Gastrocnemius medialis (tissue), 4 donors: ENCODE results near the gene UFD1. TPM values are rescaled to one million over a fixed set of nuclear protein-coding genes. Genes with fewer than 3 reads are reported as not detected.
A peak's percentile ranks its signal among the peaks of the same experiment; 100 is the strongest.

Experiments used
- ATAC-seq, 2 donors: fragments of 150-250 bp; one replicate each; pipeline ENCODE4 v1.9.1; 2016
- DNase-seq, 2 donors: peaks; one replicate each; pipeline ENCODE4 v3.0.0-alpha.2; 2019
- H3K27ac ChIP-seq, 4 donors: fragments of 200-600 bp; sonication (generic); 1 replicate in 1 of 4; 2 replicates in 3 of 4; pipeline ENCODE4 v1.5.1; 2016 to 2018; ENCODE audit warnings: mild to moderate bottlenecking in 2 of 4, moderate library complexity in 1 of 4
- H3K27me3 ChIP-seq, 3 donors: fragments of 200-600 bp; sonication (generic) in 2 of 3; 1 replicate in 1 of 3; 2 replicates in 2 of 3; pipeline versions ENCODE4 v1.5.1 to v1.6.0; 2016 to 2019; ENCODE audit warnings: mild to moderate bottlenecking in 1 of 3, moderate library complexity in 1 of 3
- H3K36me3 ChIP-seq, 2 donors: fragments of 200-600 bp; sonication (generic) in 1 of 2; one replicate each; pipeline ENCODE4 v1.5.1; 2017 to 2018
- H3K4me1 ChIP-seq, 2 donors: fragments of 200-600 bp; sonication (generic) in 1 of 2; one replicate each; pipeline ENCODE4 v1.5.1; 2016 to 2017; ENCODE audit warnings: mild to moderate bottlenecking in 2 of 2
- H3K4me3 ChIP-seq, 4 donors: fragments of 200-600 bp; sonication (generic) in 3 of 4; 1 replicate in 1 of 4; 2 replicates in 3 of 4; pipeline ENCODE4 v1.5.1; 2016 to 2019; ENCODE audit warnings: mild to moderate bottlenecking in 2 of 4
- H3K9me3 ChIP-seq, 3 donors: fragments of 200-600 bp; sonication (generic) in 2 of 3; 1 replicate in 1 of 3; 2 replicates in 2 of 3; pipeline ENCODE4 v1.5.1; 2016 to 2019
- CTCF ChIP-seq, 5 experiments: fragments of 450-650 bp in 3 of 5; fragments of 200-600 bp in 2 of 5; sonication (generic) in 2 of 5; IDR thresholded peaks in 4 of 5; conservative IDR thresholded peaks in 1 of 5; 1 replicate in 4 of 5; 2 replicates in 1 of 5; pipeline ENCODE4 v1.5.1; 2016 to 2019; ENCODE audit warnings: antibody characterized with exemption in 5 of 5, mild to moderate bottlenecking in 3 of 5, moderate library complexity in 3 of 5
- POLR2A ChIP-seq, 2 donors: fragments of 450-650 bp; IDR thresholded peaks; one replicate each; pipeline ENCODE4 v1.6.1; 2017; ENCODE audit warnings: antibody characterized with exemption in 2 of 2, mild to moderate bottlenecking in 2 of 2, moderate library complexity in 2 of 2
- in situ Hi-C, 4 donors: fragments of 200-750 bp; cut with MboI; loops; one replicate each; pipeline versions ENCODE4 v1.15.0 to v1.8.0; 2017; ENCODE audit warnings: low sequenced_read_pairs in 4 of 4
- intact Hi-C: fragments of 100-400 bp; cut with DNase I; formaldehyde crosslinking; loops from one replicate; pipeline ENCODE4 v1.15.1; 2023; ENCODE audit warnings: low total_unique reads
- total RNA-seq, 4 donors: library from RNA; depleted of rRNA; stranded (reverse); fragments of >200 nt; gene quantifications; one replicate each; pipeline versions ENCODE4 v1.1.0 to v1.2.3, GENCODE V29; 2016

The UFD1 gene
- total RNA-seq, 4 donors from 2014 or later: 106 to 199 (median 165) TPM

- intact Hi-C loops: no loop called here
- Histone ChIP-seq H3K4me1 (peaks cover 32 to 33% of the 10 kb centered on the region in 2 donors), H3K36me3 (peaks cover 0 to 45% of the 10 kb centered on the region in 2 donors), H3K9me3 (no peaks in the 10 kb centered on the region), H3K27me3 (no peaks in the 10 kb centered on the region), H3K27ac (peak overlapping the region in 3 of 4 donors; percentile 91 to 100 (median 98)), H3K4me3 (no peak overlapping the region)
- no peak for ATAC-seq
- in situ Hi-C loops: loop anchor here in 2 of 4 donors (10.0 kb wide), 2 partner anchors 155 to 165 kb away; partner anchors contain the start of gene CLTCL1 (in 1 of the 2)
- no peak for TF ChIP-seq CTCF (IDR thresholded peaks at IDR 0.05 in 4 of 5, conservative IDR thresholded peaks at IDR 0.05 in 1 of 5)
- no peak for TF ChIP-seq POLR2A (IDR thresholded peaks at IDR 0.05)
- DNase-seq: no peak
Observed at GRCh38 chr22:19449422-19449767, 29.6 kb downstream of the UFD1 start.

- DNase-seq (no peak), ATAC-seq (no peak)
- Histone ChIP-seq H3K4me1 (peaks cover 33 to 38% of the 10 kb centered on the region in 2 donors), H3K9me3 (no peaks in the 10 kb centered on the region), H3K27me3 (no peaks in the 10 kb centered on the region), H3K36me3 (peaks cover 0 to 45% of the 10 kb centered on the region in 2 donors), H3K27ac (peak overlapping the region; percentile 91 to 100 (median 96)), H3K4me3 (peak overlapping the region in 2 of 4 donors; percentile 77 to 93)
- no peak for TF ChIP-seq CTCF (IDR thresholded peaks at IDR 0.05 in 4 of 5, conservative IDR thresholded peaks at IDR 0.05 in 1 of 5)
- no peak for TF ChIP-seq POLR2A (IDR thresholded peaks at IDR 0.05)
- intact Hi-C loops: no loop called here
- in situ Hi-C loops: loop anchor here in 2 of 4 donors (10.0 kb wide), 2 partner anchors 154 to 164 kb away; partner anchors contain the start of gene CLTCL1 (in 1 of the 2)
Observed at GRCh38 chr22:19448739-19449421, 30.1 kb downstream of the UFD1 start.

GRCh38 chr22:19448076-19448607 is 30.9 kb downstream of the UFD1 start:
- in situ Hi-C loops (loop anchor here in 2 of 4 donors (10.0 kb wide), 2 partner anchors 153 to 163 kb away; partner anchors contain the start of gene CLTCL1 (in 1 of the 2)), intact Hi-C loops (no loop called here)
- DNase-seq: peak in 1 of 2 donors; percentile 51
- peaks cover 39 to 45% of the 10 kb centered on the region in 2 donors for H3K4me1 ChIP-seq
- H3K36me3 ChIP-seq: peaks cover 0 to 45% of the 10 kb centered on the region in 2 donors
- peak overlapping the region; percentile 91 to 100 (median 96) for H3K27ac ChIP-seq
- H3K4me3 ChIP-seq: peak overlapping the region; percentile 77 to 93 (median 86)
- TF ChIP-seq CTCF (IDR thresholded peaks at IDR 0.05 in 4 of 5, conservative IDR thresholded peaks at IDR 0.05 in 1 of 5) (no peak), POLR2A (IDR thresholded peaks at IDR 0.05) (no peak)
- peak; percentile 49 to 58 for ATAC-seq
- no peaks in the 10 kb centered on the region for H3K9me3 ChIP-seq
- no peaks in the 10 kb centered on the region for H3K27me3 ChIP-seq

- intact Hi-C loops (loop anchor here (1.0 kb wide), 2 partner anchors 15 to 32 kb away; partner anchors contain the start of genes CDC45, MRPL40 and UFD1), in situ Hi-C loops (loop anchor here in 2 of 4 donors (10.0 kb wide), 2 partner anchors 153 to 163 kb away; partner anchors contain the start of gene CLTCL1 (in 1 of the 2))
- Histone ChIP-seq H3K4me3 (peak within 1 kb of the TSS; percentile 77 to 93 (median 86)), H3K4me1 (peaks cover 46 to 51% of the 10 kb centered on the region in 2 donors), H3K27ac (peak within 1 kb of the TSS; percentile 91 to 100 (median 96)), H3K9me3 (no peaks in the 10 kb centered on the region), H3K27me3 (no peaks in the 10 kb centered on the region), H3K36me3 (peaks cover 0 to 39% of the 10 kb centered on the region in 2 donors)
- peak; percentile 90 for ATAC-seq
- peak; percentile 93 to 94 for DNase-seq
- TF ChIP-seq CTCF (IDR thresholded peaks at IDR 0.05 in 4 of 5, conservative IDR thresholded peaks at IDR 0.05 in 1 of 5): peak in 3 of 5 experiments; percentile 6 to 16 (median 10)
- peak; percentile 91 to 95 for TF ChIP-seq POLR2A (IDR thresholded peaks at IDR 0.05)
Observed at GRCh38 chr22:19447330-19448075, 31.5 kb downstream of the UFD1 start, which contains the start of gene C22orf39. Gene C22orf39, minus strand, starts transcription at chr22:19447711. Its CDS starts 23 bp downstream, at chr22:19447688.
